ENCODE data around the gene AUTS2.

The AUTS2 gene

DNA sequence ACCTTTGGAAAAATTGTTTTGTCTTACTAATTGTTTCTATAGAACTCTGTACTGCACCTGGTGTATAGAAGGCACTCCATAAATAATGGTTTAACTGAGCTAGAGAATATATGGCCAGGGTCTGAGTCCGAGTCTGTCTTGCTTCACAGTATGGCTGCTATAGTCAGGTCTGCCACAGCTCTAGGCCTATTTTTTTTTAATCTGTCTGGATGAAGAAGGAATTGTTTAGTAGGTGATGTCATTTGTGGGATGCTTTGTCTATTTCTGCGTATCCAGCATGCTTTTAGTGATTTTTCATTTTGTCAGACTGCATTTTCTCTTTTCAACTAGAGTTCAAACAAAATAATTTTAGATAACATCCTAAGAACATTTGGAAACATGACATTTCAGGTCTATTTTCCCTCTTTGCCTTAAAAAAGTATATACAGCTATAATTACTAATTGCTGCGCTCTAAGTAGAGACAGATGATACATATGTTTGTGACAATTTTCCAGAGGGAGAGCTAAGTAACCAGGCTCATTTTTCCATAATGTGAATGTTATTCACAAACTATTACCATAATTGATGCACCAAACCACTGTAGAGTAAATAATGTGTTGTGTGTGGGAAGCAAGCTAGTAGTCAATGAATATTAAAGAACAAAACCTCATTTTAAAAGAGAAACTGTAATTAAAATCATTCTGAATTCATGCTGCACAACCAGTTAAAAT is 361.7 kb downstream of the AUTS2 start:
- no peak for DNase-seq

DNA sequence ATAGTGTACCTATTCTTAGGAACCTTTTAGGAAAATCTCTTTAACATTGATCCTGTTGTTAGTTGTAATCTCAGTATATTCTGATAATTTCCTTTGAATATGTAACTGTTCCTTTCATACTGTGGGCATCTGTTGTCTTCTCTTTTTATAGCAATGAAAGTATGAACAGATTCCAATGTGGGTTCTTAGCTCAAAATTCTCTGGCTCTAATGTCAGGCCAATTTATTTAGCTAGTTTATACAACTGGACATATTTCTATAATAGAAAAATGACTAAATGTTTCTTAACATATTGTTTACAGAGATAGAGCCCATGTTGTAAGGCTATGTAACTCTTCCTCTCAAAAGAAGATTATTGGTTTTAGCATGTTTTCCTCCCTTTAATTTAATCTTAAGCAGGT is 363.2 kb downstream of the AUTS2 start:
- DNase-seq, result no peak

DNA sequence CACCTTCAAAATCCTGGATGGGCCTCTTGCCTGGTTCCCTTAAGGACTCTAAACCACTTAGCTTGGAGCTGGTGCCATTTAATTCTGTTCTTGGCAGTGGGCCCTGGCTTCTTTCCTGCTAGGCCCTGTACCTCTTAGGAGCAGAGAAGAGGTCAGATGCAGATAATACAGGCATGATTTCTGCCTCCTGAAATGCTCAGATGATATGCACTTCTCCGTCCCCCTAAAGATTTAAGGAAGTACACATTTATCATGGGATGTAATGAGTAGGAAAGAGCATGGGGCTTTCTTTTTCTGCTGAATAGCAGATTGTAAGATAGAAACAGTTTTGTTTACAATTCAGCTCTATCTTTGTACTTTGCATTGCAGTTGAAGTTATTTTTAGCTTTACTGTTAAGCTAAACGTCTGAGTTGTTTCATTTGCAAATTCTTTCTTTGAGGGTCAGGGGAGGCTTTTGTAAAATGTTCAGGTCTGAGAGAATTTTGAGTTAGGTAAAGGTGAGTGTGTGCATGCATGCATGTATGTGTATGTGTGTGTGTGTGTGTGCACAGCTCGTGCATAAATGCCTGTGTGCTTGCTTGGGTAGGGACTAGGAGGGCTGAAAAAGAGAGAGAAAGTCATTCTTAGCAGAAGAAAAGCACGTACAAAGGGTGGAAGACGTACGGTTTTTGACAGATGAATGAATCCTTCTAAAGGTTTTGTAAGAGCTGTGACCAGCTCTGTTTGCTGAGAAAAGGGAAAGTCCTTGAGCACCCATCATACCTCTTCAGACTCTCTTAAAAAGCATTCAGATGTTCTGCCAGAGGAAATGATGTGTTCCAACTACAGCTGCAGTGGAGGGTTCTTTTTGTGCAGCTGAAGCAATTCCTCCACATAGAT is 364.2 kb downstream of the AUTS2 start:
- DNase-seq, result no peak

- no peak for DNase-seq
Measured at GRCh38 chr7:69963393-69963792, 365.1 kb downstream of the AUTS2 start.

DNA sequence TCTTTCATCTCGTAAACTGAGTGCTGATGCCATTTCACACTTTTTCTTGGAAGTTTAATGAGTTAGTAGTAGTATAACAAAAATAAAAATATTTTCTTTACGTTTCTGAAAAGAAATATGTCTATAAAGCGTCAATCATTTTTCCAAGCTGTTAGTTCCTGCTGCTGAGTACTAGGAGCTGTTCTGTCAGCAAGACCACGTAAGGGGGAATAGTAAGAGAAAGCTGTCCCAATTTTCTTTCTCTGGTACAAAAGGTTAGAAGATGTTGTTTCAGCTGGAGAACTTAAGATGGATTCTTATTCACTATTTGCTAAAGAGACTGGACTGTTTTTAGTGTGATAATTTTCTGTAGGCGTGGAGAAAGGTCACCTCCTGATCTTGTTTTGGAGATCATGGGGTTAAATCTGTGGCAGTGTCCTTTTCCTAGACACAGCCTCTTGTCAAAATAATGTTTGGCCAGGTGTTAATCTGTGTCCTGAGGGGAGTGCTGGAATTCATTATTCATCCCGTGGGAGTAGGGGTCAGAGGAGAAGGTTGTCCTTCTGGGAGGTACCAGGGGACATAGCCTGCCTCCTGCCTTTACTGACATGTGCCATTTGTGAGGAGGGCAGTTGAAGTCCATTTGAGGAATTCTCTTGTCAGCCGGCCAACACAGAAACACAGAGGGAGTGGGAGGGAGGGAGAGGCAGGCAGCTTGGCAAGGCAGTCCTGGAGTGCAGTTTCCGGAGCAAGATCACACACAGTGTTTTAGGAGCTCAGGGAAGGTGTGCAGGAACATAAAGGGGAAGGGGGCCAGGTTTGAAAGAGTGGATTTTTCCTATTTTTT is 368.7 kb downstream of the AUTS2 start:
- no peak for DNase-seq

GRCh38 chr7:69967689-69968450 is 369.6 kb downstream of the AUTS2 start:
- DNase-seq, result no peak

DNA sequence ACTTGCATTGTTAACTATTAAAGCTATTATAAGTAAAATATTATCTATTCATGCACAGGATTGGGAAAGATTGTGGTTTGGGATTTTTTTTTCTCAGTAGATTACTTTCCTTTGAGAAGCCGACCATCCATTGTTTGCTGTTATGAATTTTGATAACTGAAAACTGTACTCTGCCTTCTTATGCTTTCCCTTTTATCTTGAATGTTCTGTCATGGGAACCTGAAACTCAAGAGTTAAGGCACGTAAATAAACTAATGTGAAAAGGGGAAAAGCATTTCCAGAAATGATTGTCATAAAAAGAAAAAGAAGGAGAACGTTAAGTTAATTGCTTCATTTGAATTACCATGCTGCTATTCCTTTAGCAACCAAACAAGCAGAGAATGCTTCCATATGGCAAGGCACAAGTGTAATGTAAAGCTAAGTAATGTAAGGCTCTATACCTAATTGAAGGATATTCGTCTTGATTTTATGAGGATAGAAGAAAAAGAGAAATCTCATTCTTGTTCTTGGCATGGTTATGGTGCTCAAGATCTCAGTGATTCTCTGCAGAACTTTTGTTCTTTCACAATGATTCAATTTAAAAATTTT is 370.8 kb downstream of the AUTS2 start:
- no peak for DNase-seq

DNA sequence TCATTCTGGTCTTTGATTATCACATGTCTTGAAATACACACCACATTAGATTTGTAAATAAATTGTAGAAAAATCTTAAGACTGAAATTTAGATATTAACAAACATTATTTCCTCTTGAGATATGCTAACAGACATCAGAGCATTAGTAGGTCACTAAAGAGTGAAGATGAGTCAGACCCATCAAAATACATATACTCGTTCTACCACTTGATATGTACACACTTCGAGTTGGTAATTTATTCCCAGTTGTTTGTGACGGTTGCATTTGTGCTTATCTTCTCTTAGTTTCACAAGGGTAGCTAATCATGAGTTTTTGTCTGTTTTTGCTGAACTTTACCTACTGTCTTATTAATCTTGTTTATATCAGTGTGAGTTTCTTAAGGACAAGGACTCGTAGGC is 383.4 kb downstream of the AUTS2 start:
- DNase-seq, result no peak

GRCh38 chr7:69982197-69982596 is 383.9 kb downstream of the AUTS2 start:
- DNase-seq, result no peak

DNA sequence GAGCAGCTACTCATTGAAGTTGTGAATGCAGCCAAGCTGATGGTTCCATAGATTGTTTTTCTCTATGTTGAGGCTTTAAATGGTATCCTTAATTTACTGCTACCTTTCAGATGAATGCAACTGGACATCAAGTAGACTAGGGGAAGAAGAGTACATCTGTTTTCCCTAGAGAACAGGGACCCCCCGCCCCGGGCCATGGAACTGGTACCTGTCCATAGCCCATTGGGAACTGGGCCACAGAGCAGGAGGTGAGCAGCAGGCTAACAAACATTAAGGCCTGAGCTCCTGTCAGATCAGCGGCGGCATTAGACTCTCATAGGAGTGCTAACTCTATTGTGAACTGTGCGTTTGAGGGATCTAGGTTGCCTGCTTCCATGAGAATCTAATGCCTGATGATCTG is 391.3 kb downstream of the AUTS2 start:
- DNase-seq, result no peak

DNA sequence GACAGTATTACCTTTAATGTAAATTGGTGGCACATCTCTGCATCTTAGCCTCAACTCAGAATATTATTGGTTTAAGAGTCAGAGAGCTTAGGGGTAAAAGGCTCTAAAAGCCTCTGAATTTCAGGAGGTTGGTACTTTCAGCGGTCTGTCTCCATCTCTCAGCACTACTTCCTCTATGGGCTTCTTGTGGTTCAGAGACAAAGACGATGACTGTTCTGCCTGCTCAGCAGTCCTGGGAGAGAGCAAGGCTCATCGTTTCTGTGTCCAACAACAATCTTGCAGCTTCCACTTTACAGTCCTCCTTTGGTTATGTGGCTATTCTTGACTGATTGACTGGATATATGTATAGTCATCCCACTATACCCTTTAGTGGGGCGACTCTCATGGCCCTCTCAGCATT is 394.7 kb downstream of the AUTS2 start:
- no peak for DNase-seq

DNA sequence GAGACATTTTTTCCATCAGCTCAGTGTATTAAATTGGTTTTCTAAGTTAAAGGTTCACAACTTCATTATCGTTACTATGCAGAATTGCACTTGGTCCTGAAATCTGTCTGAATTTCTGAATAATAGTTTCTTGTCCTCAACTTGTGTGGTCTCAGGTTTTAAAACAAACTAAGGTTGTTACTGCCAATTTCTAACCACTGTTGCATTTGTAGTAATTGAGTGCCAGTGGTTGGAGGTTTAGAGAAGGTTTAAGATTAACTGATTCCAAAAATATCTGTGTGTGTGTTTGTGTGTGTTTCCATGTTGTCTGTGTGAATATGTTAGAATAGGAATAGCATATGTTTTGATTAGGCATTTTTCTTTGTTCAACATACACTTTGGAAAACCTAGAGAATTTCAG is 395.9 kb downstream of the AUTS2 start:
- no peak for DNase-seq

DNA sequence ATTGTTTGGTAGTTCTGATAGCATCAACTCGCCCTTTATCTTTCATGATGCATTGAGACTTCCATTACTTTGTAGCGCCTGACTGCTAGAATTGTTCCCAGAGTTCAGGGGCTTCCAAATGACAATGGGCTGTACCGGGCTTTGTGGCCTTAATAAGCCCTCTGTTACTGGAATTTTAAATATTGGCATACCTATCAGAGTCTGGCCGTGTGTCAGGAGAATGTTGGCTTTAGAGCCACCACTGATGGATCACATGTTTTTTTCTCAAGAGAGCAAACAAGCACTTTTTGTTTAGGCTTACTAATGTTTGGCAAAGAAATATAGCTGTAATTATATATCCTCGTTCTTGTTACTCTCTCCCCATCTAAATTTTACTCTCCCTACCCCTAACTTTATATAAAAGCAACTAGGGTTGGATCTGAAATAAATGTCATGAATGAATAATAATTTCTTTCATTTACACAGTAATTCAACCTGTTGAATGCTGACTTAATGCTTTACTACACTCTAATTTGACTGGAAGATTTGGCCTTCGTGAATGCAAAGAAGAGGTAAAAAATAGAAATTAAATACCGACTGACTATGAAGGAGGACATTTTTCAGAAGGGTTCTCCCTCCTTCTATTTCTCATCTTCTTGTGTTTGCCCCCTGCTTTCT is 396.7 kb downstream of the AUTS2 start:
- DNase-seq, result no peak

DNA sequence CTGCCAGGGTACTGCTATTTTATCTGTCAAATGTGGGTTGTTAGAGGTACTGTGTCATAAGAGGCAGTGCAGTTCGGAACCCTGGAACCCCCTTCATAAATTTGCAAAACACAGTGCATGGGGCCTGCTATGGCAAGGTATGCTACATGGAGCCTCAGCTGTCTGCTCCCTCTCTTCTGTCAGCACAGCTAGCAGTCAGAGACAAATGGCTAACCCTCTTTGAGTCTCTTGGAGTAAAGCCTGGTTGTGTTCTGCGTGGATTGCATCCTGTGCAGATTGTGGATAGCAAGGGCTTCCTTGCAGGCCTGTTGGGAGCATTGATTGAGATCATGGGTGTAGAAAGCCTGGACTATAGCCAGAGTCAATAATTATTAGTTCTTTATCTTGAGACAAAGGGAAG is 397.8 kb downstream of the AUTS2 start:
- no peak for DNase-seq

- no peak for DNase-seq
Measured at GRCh38 chr7:70000737-70001348, 402.6 kb downstream of the AUTS2 start.

- no peak for DNase-seq
Measured at GRCh38 chr7:70005480-70005879, 407.2 kb downstream of the AUTS2 start.

- DNase-seq, result no peak
Measured at GRCh38 chr7:70005891-70006260, 407.6 kb downstream of the AUTS2 start.

GRCh38 chr7:70006261-70006920 is 408.1 kb downstream of the AUTS2 start:
- no peak for DNase-seq

DNA sequence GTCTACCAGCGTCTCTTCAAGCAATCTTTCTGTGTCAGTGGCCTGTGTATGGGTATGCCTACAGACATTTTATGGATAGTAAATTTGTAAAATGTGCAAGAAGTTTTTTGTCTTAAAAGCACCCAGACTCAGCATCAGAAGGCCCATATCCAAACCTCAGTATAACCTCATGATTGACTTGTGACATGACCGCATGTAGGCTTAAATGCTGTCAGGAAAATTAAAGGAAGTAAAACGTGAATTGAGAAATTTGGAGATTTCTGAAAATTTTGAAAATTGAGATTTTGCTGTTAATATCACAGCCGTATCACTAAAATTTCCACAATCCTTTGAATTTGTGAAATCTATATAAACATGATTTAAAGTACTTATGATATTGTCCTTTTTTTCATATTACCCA is 410.2 kb downstream of the AUTS2 start:
- no peak for DNase-seq

GRCh38 chr7:70014472-70015177 is 416.4 kb downstream of the AUTS2 start:
- no peak for DNase-seq
